H1 (cell line): ENCODE measurements around the gene APMAP. TPM values are rescaled to one million over a fixed set of nuclear protein-coding genes. Genes with fewer than 3 reads are reported as not detected.

ENCODE experiments used
- CBX8 ChIP-seq: fragments of 300-800, 300-1000 bp; sonication (generic); IDR thresholded peaks from 2 replicates; pipeline ENCODE4 v1.7.1; 2016; ENCODE audit warnings: low read depth, low read length, borderline replicate concordance
- KDM4A ChIP-seq: IDR thresholded peaks from one replicate; pipeline ENCODE4 v1.7.1; 2012; ENCODE audit warnings: low read depth, mild to moderate bottlenecking, moderate library complexity, low read length, inconsistent platforms; ENCODE audit not compliant: severe bottlenecking
- SIX5 ChIP-seq: IDR thresholded peaks from 2 replicates; pipeline ENCODE4 v1.6.1; 2011; ENCODE audit warnings: mild to moderate bottlenecking, low read depth, low read length
- SP4 ChIP-seq: IDR thresholded peaks from 2 replicates; pipeline ENCODE4 v1.6.1; 2012; ENCODE audit warnings: low read length, inconsistent platforms
- TAF1 ChIP-seq: IDR thresholded peaks from 2 replicates; pipeline ENCODE4 v1.6.1; 2011; ENCODE audit warnings: mild to moderate bottlenecking, low read depth, low read length
- polyA plus RNA-seq, 7 experiments: library from polyadenylated mRNA; depleted of rRNA in 3 of 7; stranded (reverse) in 5 of 7; unstranded in 2 of 7; fragments of >200 nt in 5 of 7; fragments of 200-250 nt in 2 of 7; gene quantifications; 1 replicate in 5 of 7; 2 replicates in 1 of 7; 4 replicates in 1 of 7; pipeline versions ENCODE4 v1.2.1 to v1.2.3, GENCODE V29; 2011 to 2013; ENCODE audit warnings: missing spikeins in 2 of 7, mixed read lengths in 2 of 7
- total RNA-seq: library from RNA; stranded (reverse); fragmentation: NEBNext Ultra II Directional; extraction: Animal tissue kit (Norgen Biotek cat#: 25700); gene quantifications from 2 replicates; pipeline ENCODE4 v1.2.1, GENCODE V29; 2021

The APMAP gene
- total and polyA plus RNA-seq, 2 of the 8 experiments (the other 6 are each of a cell fraction or from before 2014, with no cell fraction given), result 31.3 to 66.0 TPM

DNA sequence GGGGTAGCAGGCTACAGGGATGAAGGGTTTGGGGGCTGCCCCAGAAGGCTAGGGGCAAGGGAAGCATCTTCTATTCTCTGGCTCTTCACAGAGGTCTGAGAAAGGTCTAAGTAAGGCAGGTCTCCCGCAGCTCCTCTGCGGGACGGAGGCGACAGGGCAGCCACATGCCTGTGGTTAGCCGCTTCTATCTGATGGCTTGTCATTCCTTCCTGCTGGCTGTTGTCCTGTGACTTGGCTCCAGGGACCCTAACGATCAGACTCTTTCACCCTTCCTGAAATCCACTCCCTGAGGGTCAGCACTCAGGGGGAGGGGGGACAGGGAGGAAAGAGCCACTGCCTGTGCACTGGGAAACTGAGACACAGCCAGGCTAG is 42.8 kb downstream of the APMAP start (continued):
- no peak for TF ChIP-seq CBX8
- TF ChIP-seq TAF1, result no peak
- no peak for TF ChIP-seq SIX5
- TF ChIP-seq KDM4A, result no peak
- TF ChIP-seq SP4, result no peak
